HepG2 (cell line): ENCODE data around the gene ERBB4. TPM values are rescaled to one million over a fixed set of nuclear protein-coding genes. Genes with fewer than 3 reads are reported as not detected.

Experiments used
- ATAC-seq: fragments of 200-7000 bp; cut with Tn5 transposase; 3 replicates; pipeline ENCODE4 v1.9.1; 2020; ENCODE audit warnings: mild to moderate bottlenecking, moderate library complexity
- BruUV-seq: library from RNA; stranded (reverse); fragments of 400-500 nt; replicated peaks from 2 replicates; lab custom pipeline; 2021; lab: Mats Ljungman, UMichigan
- CTCF ChIA-PET: fragments of 300-600 bp; formaldehyde crosslinking; extraction: SDS; loops from one replicate; lab custom pipeline; 2021; ENCODE audit warnings: low total read pairs, inconsistent platforms, low intra/inter-chr PET ratio; lab: Yijun Ruan, JAX
- POLR2A ChIA-PET: fragments of 350-600 bp; sonication (Branson Sonifier 250); formaldehyde crosslinking; loops from one replicate; lab custom pipeline; 2020; ENCODE audit warnings: antibody characterized with exemption, inconsistent platforms; lab: Yijun Ruan, JAX
- DNase-seq: peaks from one replicate; pipeline ENCODE4 v3.0.0-alpha.2; 2015; ENCODE audit warnings: low spot score
- FAIRE-seq: peaks from 3 replicates; lab custom pipeline; 2011; peaks lifted over from hg19 to GRCh38; lab: Jason Lieb, UNC
- H2AFZ ChIP-seq: one replicate; pipeline ENCODE4 v1.6.1; 2011; ENCODE audit warnings: low read length, inconsistent platforms
- H3K27ac ChIP-seq: fragments of 300-600 bp; 3 replicates; pipeline ENCODE4 v1.8.0; 2011; ENCODE audit warnings: mixed run types, mild to moderate bottlenecking, mixed read lengths, low read length, inconsistent platforms; ENCODE audit not compliant: insufficient read depth; ENCODE audit errors: extremely low read length
- H3K27me3 ChIP-seq, 2 experiments: fragments of 200-600 bp in 1 of 2; 2 replicates in 1 of 2; 3 replicates in 1 of 2; pipeline versions ENCODE4 v1.6.0 to v1.8.0; 2011; ENCODE audit warnings: low read length in 2 of 2, mild to moderate bottlenecking in 2 of 2, moderate library complexity in 2 of 2, inconsistent platforms in 1 of 2; ENCODE audit not compliant: insufficient read depth in 2 of 2, control insufficient read depth in 1 of 2
- H3K36me3 ChIP-seq, 2 experiments: fragments of 200-600 bp in 1 of 2; replicated peaks in 1 of 2; 2 replicates in 1 of 2; 3 replicates in 1 of 2; pipeline versions ENCODE4 v1.5.1 to v1.8.0; 2011; ENCODE audit warnings: low read length in 2 of 2, inconsistent platforms in 1 of 2; ENCODE audit not compliant: insufficient read depth in 2 of 2, control insufficient read depth in 1 of 2
- H3K4me1 ChIP-seq: 2 replicates; pipeline ENCODE4 v1.5.1; 2012; ENCODE audit warnings: low read length, inconsistent platforms; ENCODE audit not compliant: insufficient read depth
- H3K4me2 ChIP-seq: 2 replicates; pipeline ENCODE4 v1.6.0; 2011; ENCODE audit warnings: low read depth, low read length, inconsistent platforms
- H3K4me3 ChIP-seq, 3 experiments: fragments of 200-600 bp in 1 of 3; sonication (generic), shearing (Covaris generic) in 1 of 3; replicated peaks in 1 of 3; 2 replicates each; pipeline ENCODE4 v1.5.1; 2011 to 2016; ENCODE audit warnings: low read length in 3 of 3, inconsistent platforms in 2 of 3, low read depth in 2 of 3, mild to moderate bottlenecking in 2 of 3, control low read depth in 1 of 3, mixed read lengths in 1 of 3; ENCODE audit not compliant: insufficient read depth in 1 of 3
- H3K79me2 ChIP-seq: one replicate; pipeline ENCODE4 v1.6.1; 2011; ENCODE audit warnings: low read length, inconsistent platforms; ENCODE audit not compliant: insufficient read depth
- H3K9ac ChIP-seq: 2 replicates; pipeline ENCODE4 v1.6.0; 2011; ENCODE audit warnings: mild to moderate bottlenecking, low read depth, low read length, inconsistent platforms; ENCODE audit not compliant: insufficient read depth
- H3K9me3 ChIP-seq: 2 replicates; pipeline ENCODE4 v1.5.1; 2012; ENCODE audit warnings: mild to moderate bottlenecking, low read length
- H4K20me1 ChIP-seq: 2 replicates; pipeline ENCODE4 v1.6.0; 2011; ENCODE audit warnings: inconsistent platforms, mild to moderate bottlenecking, low read length, moderate library complexity; ENCODE audit not compliant: insufficient read depth
- AGO1 ChIP-seq: fragments of 200-400 bp; formaldehyde crosslinking; IDR thresholded peaks from 2 replicates; pipeline ENCODE4 v1.6.1; 2017; ENCODE audit warnings: mild to moderate bottlenecking, low read depth, low read length, moderate library complexity; ENCODE audit not compliant: poor library complexity, severe bottlenecking
- ATF7 ChIP-seq, 2 experiments: fragments of 450-650 bp in 1 of 2; sonication (generic) in 1 of 2; formaldehyde crosslinking in 1 of 2; IDR thresholded peaks; 2 replicates each; pipeline versions ENCODE4 v1.4.0 to v1.6.1; 2016 to 2020; ENCODE audit warnings: antibody characterized with exemption in 1 of 2, mild to moderate bottlenecking in 1 of 2, missing genetic modification reagents in 1 of 2
- MAFF ChIP-seq: IDR thresholded peaks from 2 replicates; pipeline ENCODE4 v1.6.1; 2011; ENCODE audit warnings: low read depth, low read length, improper control_type of control experiment
- MAFK ChIP-seq, 2 experiments: IDR thresholded peaks in 1 of 2; conservative IDR thresholded peaks in 1 of 2; 2 replicates each; pipeline ENCODE4 v1.6.1; 2011; ENCODE audit warnings: improper control_type of control experiment in 2 of 2, low read length in 2 of 2
- ZFP1 ChIP-seq: IDR thresholded peaks from 2 replicates; pipeline ENCODE4 v1.6.1; 2016
- ZNF629 ChIP-seq: sonication (generic); formaldehyde crosslinking; conservative IDR thresholded peaks from 2 replicates; pipeline ENCODE4 v1.5.0; 2020; ENCODE audit warnings: missing genetic modification reagents
- ZSCAN12 ChIP-seq: sonication (generic); formaldehyde crosslinking; IDR thresholded peaks from 2 replicates; pipeline ENCODE4 v1.9.0; 2021; ENCODE audit warnings: mild to moderate bottlenecking, missing genetic modification reagents
- WGBS: methylation state at CpG from one replicate; pipeline ENCODE4 v1.1.6; 2017; ENCODE audit warnings: low lambda C conversion rate; 5-methylcytosine and 5-hydroxymethylcytosine counted together
- in situ Hi-C: cut with HindIII; loops from 2 replicates; pipeline ENCODE4 v1.10.0; 2017; ENCODE audit warnings: low pct_unique_long_range_greater_than_20kb; ENCODE audit not compliant: extremely low pct_ligation_motif_present
- intact Hi-C: fragments of 100-400 bp; cut with micrococcal nuclease; formaldehyde crosslinking; loops from one replicate; pipeline ENCODE4 v1.10.0; 2022; ENCODE audit not compliant: unreplicated experiment
- polyA plus RNA-seq, 8 experiments: library from polyadenylated mRNA; depleted of rRNA in 3 of 8; stranded (reverse) in 7 of 8; unstranded in 1 of 8; fragments of >200 nt; fragmentation: Illumina TruSeq in 4 of 8; extraction: Trizol in 4 of 8; gene quantifications; 2 replicates each; pipeline versions ENCODE4 v1.2.1 to v1.2.3, GENCODE V29; 2011 to 2016; ENCODE audit warnings: low read depth in 4 of 8, missing spikeins in 1 of 8, mixed read lengths in 1 of 8; ENCODE audit not compliant: insufficient read depth in 1 of 8
- total RNA-seq, 5 experiments: library from RNA; depleted of rRNA; stranded (reverse); fragments of >200 nt; fragmentation: Illumina TruSeq; extraction: Trizol; gene quantifications; 2 replicates each; pipeline ENCODE4 v1.2.3, GENCODE V29; 2016; ENCODE audit warnings: low read depth in 1 of 5
- TF ChIP-seq, protein P1 (sequence below), 2 experiments: fragments of 450-650 bp in 1 of 2; sonication (generic) in 1 of 2; formaldehyde crosslinking; IDR thresholded peaks; 2 replicates each; pipeline versions ENCODE4 v1.5.0 to v1.8.0; 2020 to 2022; ENCODE audit warnings: mild to moderate bottlenecking in 1 of 2, missing genetic modification reagents in 1 of 2

Gene ERBB4
- total and polyA plus RNA-seq, 2 of the 13 experiments (the other 11 are each of a cell fraction or from before 2014, with no cell fraction given), result not detected

DNA sequence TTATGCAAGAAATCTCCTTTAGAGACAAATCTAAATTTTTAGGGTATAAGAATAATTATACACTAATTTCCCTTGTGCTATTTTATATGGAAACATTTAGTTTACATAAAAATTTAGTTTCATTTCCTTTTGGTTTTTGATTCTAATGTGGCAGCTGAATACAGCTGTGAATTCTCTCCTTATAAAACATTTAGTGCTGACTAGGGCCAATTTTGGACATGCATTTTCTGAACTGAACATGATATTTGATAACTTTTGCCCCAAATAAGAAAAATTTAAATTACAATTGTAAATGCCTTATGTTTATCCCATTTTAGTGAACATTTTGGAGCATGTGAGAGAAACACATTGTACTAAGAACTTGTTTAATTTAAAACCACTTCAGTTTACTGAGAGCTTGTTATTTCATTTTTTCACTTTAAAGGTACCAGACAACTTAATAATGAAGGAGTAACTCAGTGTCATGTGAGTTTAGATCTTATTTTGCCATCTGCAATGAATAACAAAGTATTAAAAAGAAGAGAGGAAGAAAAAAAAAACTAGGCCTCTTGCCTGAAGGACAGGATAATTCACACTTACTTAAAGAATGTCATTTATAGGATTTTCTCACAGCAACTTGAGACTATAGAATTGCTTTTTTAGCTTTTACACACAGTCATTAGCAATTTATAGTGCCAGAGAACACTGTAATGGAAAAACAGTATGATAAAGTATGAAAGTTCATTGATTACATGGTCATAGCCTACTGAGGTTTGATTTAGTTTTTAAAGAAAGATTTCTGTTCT lies 209.7 kb downstream of the ERBB4 start:
- intact Hi-C loops, result no loop called here
- Histone ChIP-seq H3K9ac (no peak overlapping the region), H4K20me1 (no peaks in the 10 kb centered on the region), H3K79me2 (no peaks in the 10 kb centered on the region), H3K27me3 (no peaks in the 10 kb centered on the region), H2AFZ (no peak overlapping the region), H3K4me3 (no peak overlapping the region), H3K4me2 (no peak overlapping the region), H3K4me1 (peaks cover 12% of the 10 kb centered on the region), H3K27ac (no peak overlapping the region), H3K9me3 (no peaks in the 10 kb centered on the region), H3K36me3 (no peaks in the 10 kb centered on the region)
- POLR2A ChIA-PET, result no interaction called here
- TF ChIP-seq ZFP1 (CRISPR knock-in tag) (no peak), MAFK (conservative IDR thresholded peaks at IDR 0.05 in 1 of 2, IDR thresholded peaks at IDR 0.05 in 1 of 2; ENCODE audit: low read length in 2 of 2) (peak; percentile 62 to 80), MAFF (peak; percentile 53), ZSCAN12 (CRISPR knock-in tag) (no peak)
- BruUV-seq, result no TSS peak
- no peak for DNase-seq
- in situ Hi-C loops, result no loop called here
- no peak for FAIRE-seq
- CTCF ChIA-PET, result no interaction called here
- ATAC-seq, result no peak

DNA sequence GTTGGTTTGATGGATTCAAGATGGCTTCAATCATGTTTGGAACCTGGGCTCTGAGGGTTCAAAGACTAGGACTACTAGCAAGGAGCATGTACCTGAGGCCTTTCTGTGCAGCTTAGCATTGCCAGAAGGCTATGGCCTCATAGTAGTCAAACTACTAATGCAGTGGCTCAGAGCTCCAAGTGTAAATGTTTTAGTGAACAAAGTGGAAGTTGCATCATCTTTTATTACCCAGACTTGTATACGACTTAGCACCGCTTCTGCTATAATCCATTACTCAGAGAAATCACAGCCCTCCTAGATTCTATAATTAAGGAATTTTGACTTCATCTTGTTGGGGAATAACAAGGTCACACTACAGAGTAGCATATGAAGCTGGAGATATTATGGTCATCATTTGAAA lies 210.5 kb downstream of the ERBB4 start:
- H4K20me1 ChIP-seq, result no peaks in the 10 kb centered on the region
- TF ChIP-seq AGO1 (no peak), ATF7 (IDR thresholded peaks at IDR 0.05) (peak; percentile 61), ATF7 (CRISPR knock-in tag; IDR thresholded peaks at IDR 0.05) (no peak), ZNF629 (CRISPR knock-in tag) (peak; percentile 81)
- TF ChIP-seq, protein P1, sequence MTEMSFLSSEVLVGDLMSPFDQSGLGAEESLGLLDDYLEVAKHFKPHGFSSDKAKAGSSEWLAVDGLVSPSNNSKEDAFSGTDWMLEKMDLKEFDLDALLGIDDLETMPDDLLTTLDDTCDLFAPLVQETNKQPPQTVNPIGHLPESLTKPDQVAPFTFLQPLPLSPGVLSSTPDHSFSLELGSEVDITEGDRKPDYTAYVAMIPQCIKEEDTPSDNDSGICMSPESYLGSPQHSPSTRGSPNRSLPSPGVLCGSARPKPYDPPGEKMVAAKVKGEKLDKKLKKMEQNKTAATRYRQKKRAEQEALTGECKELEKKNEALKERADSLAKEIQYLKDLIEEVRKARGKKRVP (CRISPR knock-in tag; IDR thresholded peaks at IDR 0.05), result peak in 1 of 2 experiments; percentile 82; a peak in 3 of 4 replicates
- no TSS peak for BruUV-seq
- H3K4me3 ChIP-seq, result no peak overlapping the region
- no peak for ATAC-seq
- in situ Hi-C loops, result no loop called here
- peaks cover 12% of the 10 kb centered on the region for H3K4me1 ChIP-seq
- FAIRE-seq, result no peak
- H3K9me3 ChIP-seq, result no peaks in the 10 kb centered on the region
- POLR2A ChIA-PET, result no interaction called here
- no peak overlapping the region for H3K9ac ChIP-seq
- CTCF ChIA-PET, result no interaction called here
- H3K79me2 ChIP-seq, result no peaks in the 10 kb centered on the region
- 5% methylated on average over 2 of the region's 2 CpGs for WGBS
- DNase-seq, result no peak
- H3K36me3 ChIP-seq, result no peaks in the 10 kb centered on the region
- H3K27me3 ChIP-seq, result no peaks in the 10 kb centered on the region
- H2AFZ ChIP-seq, result no peak overlapping the region
- intact Hi-C loops, result no loop called here
- H3K4me2 ChIP-seq, result no peak overlapping the region
- no peak overlapping the region for H3K27ac ChIP-seq
